ENCODE results near the gene KCTD16.

Gene KCTD16

GRCh38 chr5:144187699-144188294 is 17.1 kb downstream of the KCTD16 start:
- TF ChIP-seq CTCF (IDR thresholded peaks at IDR 0.05; ENCODE audit: low read depth, low read length), result no peak
- DNase-seq (ENCODE audit: extremely low read depth, low read depth), result peak; percentile 94

- TF ChIP-seq CTCF (IDR thresholded peaks at IDR 0.05; ENCODE audit: low read depth, low read length), result no peak
These were observed 19.2 kb downstream of the KCTD16 start for GRCh38 chr5:144189800-144190429.

GRCh38 chr5:144191531-144191930 is 20.9 kb downstream of the KCTD16 start:
- no peak for TF ChIP-seq CTCF (IDR thresholded peaks at IDR 0.05; ENCODE audit: low read depth, low read length)
- no peak for DNase-seq (ENCODE audit: extremely low read depth, low read depth)

More at GRCh38 chr5:144189800-144190429, 19.2 kb downstream of the KCTD16 start:
- no peak for DNase-seq (ENCODE audit: extremely low read depth, low read depth)

GRCh38 chr5:144191998-144192397 is 21.3 kb downstream of the KCTD16 start:
- DNase-seq (ENCODE audit: extremely low read depth, low read depth), result peak; percentile 53
- peak; percentile 53 for TF ChIP-seq CTCF (IDR thresholded peaks at IDR 0.05; ENCODE audit: low read depth, low read length)

GRCh38 chr5:144192661-144193060 is 22.0 kb downstream of the KCTD16 start:
- no peak for TF ChIP-seq CTCF (IDR thresholded peaks at IDR 0.05; ENCODE audit: low read depth, low read length)
- no peak for DNase-seq (ENCODE audit: extremely low read depth, low read depth)

- TF ChIP-seq CTCF (IDR thresholded peaks at IDR 0.05; ENCODE audit: low read depth, low read length), result no peak
- no peak for DNase-seq (ENCODE audit: extremely low read depth, low read depth)
These were observed 23.5 kb downstream of the KCTD16 start for GRCh38 chr5:144194144-144194543.

GRCh38 chr5:144195448-144195847 is 24.8 kb downstream of the KCTD16 start:
- DNase-seq (ENCODE audit: extremely low read depth, low read depth), result no peak

More at GRCh38 chr5:144195448-144195847, 24.8 kb downstream of the KCTD16 start:
- TF ChIP-seq CTCF (IDR thresholded peaks at IDR 0.05; ENCODE audit: low read depth, low read length), result no peak

All from AG09319 (cell line).